ENCODE measurements around the gene TMIGD1.
"Not testable (repeated sequence)": the region's sequence is repeated elsewhere in the genome, so short reads cannot be mapped to it uniquely, and the experiment has no call there.

Gene TMIGD1

GRCh38 chr17:30351263-30351662 is 17.4 kb upstream of the TMIGD1 start:
- H3K23ac ChIP-seq (ENCODE audit: low read depth, low read length, poor library complexity); H3K4ac ChIP-seq (ENCODE audit: low read length); H3K36me3 ChIP-seq (replicated peaks in 1 of 2; ENCODE audit: control insufficient read depth in 2 of 2, insufficient read depth in 2 of 2, low read length in 2 of 2); H2BK120ac ChIP-seq (ENCODE audit: low read depth, low read length); H3K4me3 ChIP-seq (ENCODE audit: low read length in 2 of 2); H2BK15ac ChIP-seq (ENCODE audit: low read length); H2BK5ac ChIP-seq (ENCODE audit: low read length); H3K4me1 ChIP-seq (ENCODE audit: control insufficient read depth in 2 of 2, insufficient read depth in 1 of 2, low read depth in 1 of 2, low read length in 2 of 2); H2BK12ac ChIP-seq (ENCODE audit: low read length); H2AK5ac ChIP-seq (ENCODE audit: low read depth, low read length); H2AFZ ChIP-seq (ENCODE audit: low read length); H3K27ac ChIP-seq (replicated peaks; ENCODE audit: low read length); DNase-seq (ENCODE audit: low spot score); H4K8ac ChIP-seq (ENCODE audit: low read depth, low read length); H3K27me3 ChIP-seq (ENCODE audit: control insufficient read depth in 3 of 3, insufficient read depth in 3 of 3, low read depth in 1 of 3, low read length in 3 of 3); H4K91ac ChIP-seq (ENCODE audit: low read depth, low read length, poor library complexity); H3K9ac ChIP-seq (ENCODE audit: low read depth, low read length, poor library complexity); H3K18ac ChIP-seq (ENCODE audit: low read length); H3K79me1 ChIP-seq (ENCODE audit: low read depth, low read length); H3K14ac ChIP-seq (ENCODE audit: low read length); H3K9me3 ChIP-seq (replicated peaks in 1 of 2; ENCODE audit: control insufficient read depth in 2 of 2, insufficient read depth in 1 of 2, low read depth in 1 of 2, low read length in 2 of 2); H3K4me2 ChIP-seq (ENCODE audit: insufficient read depth, low read length, poor library complexity, severe bottlenecking): not testable (repeated sequence)
- no CpG with 5 or more reads among the region's 4 CpGs for WGBS, 2 donors (ENCODE audit: extremely low coverage in 2 of 2, insufficient read length in 2 of 2, insufficient replicate concordance in 1 of 2)

GRCh38 chr17:30349252-30349651 is 15.4 kb upstream of the TMIGD1 start:
- no peak overlapping the region for H2BK120ac ChIP-seq (ENCODE audit: low read depth, low read length)
- no peaks in the 10 kb centered on the region for H3K79me1 ChIP-seq (ENCODE audit: low read depth, low read length)
- no peak overlapping the region for H3K23ac ChIP-seq (ENCODE audit: low read depth, low read length, poor library complexity)
- no peak overlapping the region for H3K4me2 ChIP-seq (ENCODE audit: insufficient read depth, low read length, poor library complexity, severe bottlenecking)
- no peaks in the 10 kb centered on the region for H3K27me3 ChIP-seq (ENCODE audit: control insufficient read depth in 3 of 3, insufficient read depth in 3 of 3, low read depth in 1 of 3, low read length in 3 of 3)
- H4K8ac ChIP-seq (ENCODE audit: low read depth, low read length), result no peak overlapping the region
- H2AFZ ChIP-seq (ENCODE audit: low read length), result no peak overlapping the region
- no peak overlapping the region for H3K18ac ChIP-seq (ENCODE audit: low read length)
- no peak for DNase-seq (ENCODE audit: low spot score)
- no peak overlapping the region for H3K27ac ChIP-seq (replicated peaks; ENCODE audit: low read length)
- H2BK5ac ChIP-seq (ENCODE audit: low read length), result no peak overlapping the region
- H4K91ac ChIP-seq (ENCODE audit: low read depth, low read length, poor library complexity), result no peak overlapping the region
- no peak overlapping the region for H2AK5ac ChIP-seq (ENCODE audit: low read depth, low read length)
- peaks cover under 1 to 7% of the 10 kb centered on the region in 2 donors for H3K4me1 ChIP-seq (ENCODE audit: control insufficient read depth in 2 of 2, insufficient read depth in 1 of 2, low read depth in 1 of 2, low read length in 2 of 2)
- H3K36me3 ChIP-seq (replicated peaks in 1 of 2; ENCODE audit: control insufficient read depth in 2 of 2, insufficient read depth in 2 of 2, low read length in 2 of 2), result no peaks in the 10 kb centered on the region
- no peaks in the 10 kb centered on the region for H3K9me3 ChIP-seq (replicated peaks in 1 of 2; ENCODE audit: control insufficient read depth in 2 of 2, insufficient read depth in 1 of 2, low read depth in 1 of 2, low read length in 2 of 2)
- H2BK15ac ChIP-seq (ENCODE audit: low read length), result no peak overlapping the region
- H2BK12ac ChIP-seq (ENCODE audit: low read length), result no peak overlapping the region
- no peak overlapping the region for H3K4ac ChIP-seq (ENCODE audit: low read length)
- no peak overlapping the region for H3K9ac ChIP-seq (ENCODE audit: low read depth, low read length, poor library complexity)
- WGBS, 2 donors (ENCODE audit: extremely low coverage in 2 of 2, insufficient read length in 2 of 2, insufficient replicate concordance in 1 of 2), result no CpG with 5 or more reads among the region's 1 CpG
- no peak overlapping the region for H3K14ac ChIP-seq (ENCODE audit: low read length)
- no peak overlapping the region for H3K4me3 ChIP-seq (ENCODE audit: low read length in 2 of 2)

GRCh38 chr17:30347488-30347887 is 13.6 kb upstream of the TMIGD1 start:
- Histone ChIP-seq H3K27me3 (ENCODE audit: control insufficient read depth in 3 of 3, insufficient read depth in 3 of 3, low read depth in 1 of 3, low read length in 3 of 3) (no peaks in the 10 kb centered on the region), H3K23ac (ENCODE audit: low read depth, low read length, poor library complexity) (no peak overlapping the region), H3K9ac (ENCODE audit: low read depth, low read length, poor library complexity) (no peak overlapping the region), H3K4me1 (ENCODE audit: control insufficient read depth in 2 of 2, insufficient read depth in 1 of 2, low read depth in 1 of 2, low read length in 2 of 2) (peaks cover 2 to 13% of the 10 kb centered on the region in 2 donors), H2AFZ (ENCODE audit: low read length) (no peak overlapping the region), H4K91ac (ENCODE audit: low read depth, low read length, poor library complexity) (no peak overlapping the region), H3K4ac (ENCODE audit: low read length) (no peak overlapping the region), H2AK5ac (ENCODE audit: low read depth, low read length) (no peak overlapping the region), H3K4me3 (ENCODE audit: low read length in 2 of 2) (no peak overlapping the region), H2BK12ac (ENCODE audit: low read length) (no peak overlapping the region), H2BK5ac (ENCODE audit: low read length) (no peak overlapping the region), H3K27ac (replicated peaks; ENCODE audit: low read length) (no peak overlapping the region), H3K36me3 (replicated peaks in 1 of 2; ENCODE audit: control insufficient read depth in 2 of 2, insufficient read depth in 2 of 2, low read length in 2 of 2) (no peaks in the 10 kb centered on the region), H3K79me1 (ENCODE audit: low read depth, low read length) (no peaks in the 10 kb centered on the region), H3K9me3 (replicated peaks in 1 of 2; ENCODE audit: control insufficient read depth in 2 of 2, insufficient read depth in 1 of 2, low read depth in 1 of 2, low read length in 2 of 2) (no peaks in the 10 kb centered on the region), H3K14ac (ENCODE audit: low read length) (no peak overlapping the region), H3K18ac (ENCODE audit: low read length) (no peak overlapping the region), H2BK15ac (ENCODE audit: low read length) (no peak overlapping the region), H3K4me2 (ENCODE audit: insufficient read depth, low read length, poor library complexity, severe bottlenecking) (no peak overlapping the region), H2BK120ac (ENCODE audit: low read depth, low read length) (no peak overlapping the region), H4K8ac (ENCODE audit: low read depth, low read length) (no peak overlapping the region)
- no peak for DNase-seq (ENCODE audit: low spot score)
- WGBS, 2 donors (ENCODE audit: extremely low coverage in 2 of 2, insufficient read length in 2 of 2, insufficient replicate concordance in 1 of 2), result no CpG with 5 or more reads among the region's 4 CpGs

- no CpG with 5 or more reads among the region's 3 CpGs for WGBS, 2 donors (ENCODE audit: extremely low coverage in 2 of 2, insufficient read length in 2 of 2, insufficient replicate concordance in 1 of 2)
- no peak overlapping the region for H3K27ac ChIP-seq (replicated peaks; ENCODE audit: low read length)
Observed at GRCh38 chr17:30346221-30346795, 12.5 kb upstream of the TMIGD1 start.

More at GRCh38 chr17:30346221-30346795, 12.5 kb upstream of the TMIGD1 start:
- H3K79me1 ChIP-seq (ENCODE audit: low read depth, low read length), result no peaks in the 10 kb centered on the region
- H3K4me1 ChIP-seq (ENCODE audit: control insufficient read depth in 2 of 2, insufficient read depth in 1 of 2, low read depth in 1 of 2, low read length in 2 of 2), result peaks cover 2 to 13% of the 10 kb centered on the region in 2 donors
- H4K8ac ChIP-seq (ENCODE audit: low read depth, low read length), result no peak overlapping the region
- H3K9ac ChIP-seq (ENCODE audit: low read depth, low read length, poor library complexity), result no peak overlapping the region
- no peaks in the 10 kb centered on the region for H3K9me3 ChIP-seq (replicated peaks in 1 of 2; ENCODE audit: control insufficient read depth in 2 of 2, insufficient read depth in 1 of 2, low read depth in 1 of 2, low read length in 2 of 2)
- H3K4ac ChIP-seq (ENCODE audit: low read length), result no peak overlapping the region
- DNase-seq (ENCODE audit: low spot score), result no peak
- H3K18ac ChIP-seq (ENCODE audit: low read length), result no peak overlapping the region
- no peak overlapping the region for H3K4me3 ChIP-seq (ENCODE audit: low read length in 2 of 2)
- H2BK15ac ChIP-seq (ENCODE audit: low read length), result no peak overlapping the region
- no peak overlapping the region for H2BK5ac ChIP-seq (ENCODE audit: low read length)
- H2AK5ac ChIP-seq (ENCODE audit: low read depth, low read length), result no peak overlapping the region
- no peak overlapping the region for H2BK12ac ChIP-seq (ENCODE audit: low read length)
- no peak overlapping the region for H3K4me2 ChIP-seq (ENCODE audit: insufficient read depth, low read length, poor library complexity, severe bottlenecking)
- no peak overlapping the region for H4K91ac ChIP-seq (ENCODE audit: low read depth, low read length, poor library complexity)
- H3K14ac ChIP-seq (ENCODE audit: low read length), result no peak overlapping the region
- H2AFZ ChIP-seq (ENCODE audit: low read length), result no peak overlapping the region
- no peaks in the 10 kb centered on the region for H3K27me3 ChIP-seq (ENCODE audit: control insufficient read depth in 3 of 3, insufficient read depth in 3 of 3, low read depth in 1 of 3, low read length in 3 of 3)
- H3K23ac ChIP-seq (ENCODE audit: low read depth, low read length, poor library complexity), result no peak overlapping the region
- H3K36me3 ChIP-seq (replicated peaks in 1 of 2; ENCODE audit: control insufficient read depth in 2 of 2, insufficient read depth in 2 of 2, low read length in 2 of 2), result no peaks in the 10 kb centered on the region
- H2BK120ac ChIP-seq (ENCODE audit: low read depth, low read length), result no peak overlapping the region

Measured in neuronal stem cell (in vitro differentiated cells).